HG02759 (cell line): ENCODE results near the gene ZNF432.

ENCODE experiments used
- ATAC-seq: cut with Tn5 transposase; IDR thresholded peaks from one replicate; pipeline ENCODE4 v1.9.1; 2021; ENCODE audit warnings: mild to moderate bottlenecking, moderate library complexity; ENCODE audit not compliant: unreplicated experiment

Gene ZNF432

GRCh38 chr19:52010674-52011073 is 38.0 kb downstream of the ZNF432 start:
- ATAC-seq, result no peak

GRCh38 chr19:52007806-52008557 is 40.7 kb downstream of the ZNF432 start, which contains the start of gene ZNF615:
Gene ZNF615, minus strand, starts transcription at chr19:52008211. Its CDS starts 4,500 bp downstream, at chr19:52003711.
- peak; percentile 97 for ATAC-seq

GRCh38 chr19:52007451-52007805 is 41.2 kb downstream of the ZNF432 start:
- ATAC-seq, result no peak

- no peak for ATAC-seq
These were observed 54.5 kb downstream of the ZNF432 start for GRCh38 chr19:51994048-51994644.

GRCh38 chr19:51993422-51993821 is 55.2 kb downstream of the ZNF432 start:
- no peak for ATAC-seq

- ATAC-seq, result peak; percentile 88
These were observed 62.0 kb downstream of the ZNF432 start, which contains the start of gene ZNF350 for GRCh38 chr19:51986309-51987291. Gene ZNF350, minus strand, starts transcription at chr19:51986840. Its CDS starts 12,480 bp downstream, at chr19:51974360.

GRCh38 chr19:51983361-51983760 is 65.3 kb downstream of the ZNF432 start:
- no peak for ATAC-seq
